ENCODE data around the gene ATPAF1.

DNA sequence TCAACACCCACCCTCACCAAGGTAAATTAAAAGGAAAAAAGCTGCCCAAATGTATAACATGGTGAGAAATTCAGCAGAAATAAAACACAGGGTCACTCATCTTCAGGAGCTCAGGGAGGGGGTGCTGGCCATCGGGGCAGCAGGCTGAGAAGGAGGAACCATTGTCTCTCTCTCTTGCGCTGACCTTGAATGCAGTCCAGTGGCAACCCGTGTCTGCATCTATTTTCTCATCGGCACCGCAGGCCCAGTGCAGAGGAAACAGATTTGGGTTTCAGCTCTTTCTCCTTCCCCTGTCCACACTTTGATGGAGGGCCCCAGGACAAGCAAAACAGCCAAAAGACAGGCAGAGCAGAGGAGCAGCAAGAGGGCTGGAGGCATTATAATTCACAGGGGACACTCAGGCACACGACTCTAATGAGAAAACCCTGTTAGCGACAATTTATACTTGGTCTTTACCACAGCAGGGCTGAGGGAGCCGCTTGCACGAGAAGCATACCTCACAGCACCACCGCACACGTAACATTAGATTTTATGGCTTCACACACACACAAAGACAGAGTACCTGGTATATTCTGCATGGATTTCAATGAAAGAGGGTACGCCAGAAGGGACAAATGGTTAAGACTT lies 82.7 kb downstream of the ATPAF1 start:
- no peak for TF ChIP-seq FOXK2 (IDR thresholded peaks at IDR 0.05)
- TF ChIP-seq SP1 (IDR thresholded peaks at IDR 0.05): no peak
- no peak for TF ChIP-seq CTBP1 (IDR thresholded peaks at IDR 0.05; ENCODE audit: borderline replicate concordance)
- no peak for TF ChIP-seq FOXM1 (IDR thresholded peaks at IDR 0.05; ENCODE audit: borderline replicate concordance)

Measured in HEK293T (cell line).